ENCODE data around the gene MTHFSD.

The MTHFSD gene

DNA sequence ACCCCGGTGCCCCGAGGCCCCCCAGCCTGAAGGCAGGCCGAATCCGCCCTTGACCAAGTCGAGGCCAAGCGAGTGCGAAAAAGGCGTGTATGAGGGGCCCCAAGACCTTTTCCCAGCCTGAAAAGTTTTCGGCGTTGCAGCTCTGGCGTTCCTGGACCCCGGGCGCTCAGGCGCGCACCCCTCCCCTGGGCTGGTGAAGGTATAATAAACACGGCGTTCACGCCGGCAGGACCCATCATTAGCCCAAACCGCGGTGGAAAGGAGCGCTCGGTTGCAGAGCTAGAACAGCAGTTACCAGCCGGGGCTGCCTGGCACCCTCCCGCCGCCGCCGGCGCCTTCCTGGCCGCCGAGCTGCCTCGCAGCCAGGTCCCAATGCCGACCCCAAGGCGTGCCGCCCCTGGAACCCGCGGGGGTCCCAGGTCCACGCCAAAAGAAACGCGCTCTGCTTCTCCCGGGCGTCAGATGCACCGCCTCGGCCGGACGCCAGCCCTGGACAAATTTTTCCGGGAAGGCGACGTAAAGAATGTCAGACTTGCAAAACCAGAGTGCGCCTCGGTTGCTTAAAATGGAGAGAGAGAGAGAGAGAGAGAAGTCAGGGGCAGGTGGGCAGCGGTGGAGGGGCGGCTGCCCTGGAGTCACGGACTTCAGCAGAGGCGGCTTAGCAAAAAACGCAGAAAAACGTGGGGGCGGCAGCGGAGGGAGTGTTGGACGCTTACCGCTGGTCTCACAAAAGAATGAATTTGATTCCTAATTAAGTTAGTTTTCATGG is 56.2 kb downstream of the MTHFSD start:
- no peak for DNase-seq

DNA sequence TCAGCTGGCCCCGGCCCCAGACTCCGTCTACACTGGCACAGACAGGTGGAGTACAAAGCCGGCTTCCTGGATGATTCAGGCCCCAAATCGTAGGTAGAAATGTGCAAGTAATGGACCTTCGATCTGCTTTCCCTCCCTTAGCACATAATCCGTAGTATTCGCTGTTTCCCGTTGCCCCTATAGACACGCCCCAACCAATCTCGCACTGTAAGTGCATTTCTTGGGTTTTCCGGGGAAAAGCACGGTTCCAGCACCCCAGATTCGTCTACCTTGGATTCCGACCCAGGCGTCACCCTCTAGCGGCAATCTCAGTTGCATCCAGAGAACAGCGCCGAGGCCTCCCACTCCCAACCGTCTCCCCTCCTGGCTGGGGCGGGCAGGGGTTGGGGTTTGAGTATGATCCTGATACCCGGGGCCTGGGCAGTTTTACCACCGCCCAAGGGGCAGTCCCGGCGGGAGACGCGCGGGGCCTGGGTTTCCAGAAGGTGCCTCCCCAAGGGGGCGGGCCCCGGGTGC is 56.8 kb downstream of the MTHFSD start:
- no peak for DNase-seq

DNA sequence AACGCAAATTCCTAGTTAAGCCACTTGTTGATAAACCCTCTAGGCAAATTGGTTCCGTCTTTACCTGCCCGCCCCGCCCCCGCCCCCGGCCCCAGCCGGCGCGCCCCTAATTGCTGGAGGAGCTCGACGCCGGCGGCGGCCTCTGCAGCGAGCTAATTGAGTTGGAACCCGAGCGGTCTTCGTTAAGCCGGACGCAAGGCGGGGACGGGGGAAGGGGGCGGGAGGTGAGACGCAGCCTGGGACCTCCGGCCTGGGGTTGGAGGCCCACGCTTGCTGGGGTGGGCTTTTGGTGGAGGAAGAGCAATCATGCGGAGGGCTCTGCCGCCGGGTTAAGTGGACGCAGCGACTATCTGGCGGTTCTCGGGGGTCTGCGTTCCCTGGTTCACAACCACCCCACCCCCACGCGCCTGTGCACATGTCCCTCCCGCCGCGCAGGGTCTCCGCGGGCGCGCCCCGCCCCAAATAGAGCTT is 57.4 kb downstream of the MTHFSD start:
- DNase-seq, result no peak

DNA sequence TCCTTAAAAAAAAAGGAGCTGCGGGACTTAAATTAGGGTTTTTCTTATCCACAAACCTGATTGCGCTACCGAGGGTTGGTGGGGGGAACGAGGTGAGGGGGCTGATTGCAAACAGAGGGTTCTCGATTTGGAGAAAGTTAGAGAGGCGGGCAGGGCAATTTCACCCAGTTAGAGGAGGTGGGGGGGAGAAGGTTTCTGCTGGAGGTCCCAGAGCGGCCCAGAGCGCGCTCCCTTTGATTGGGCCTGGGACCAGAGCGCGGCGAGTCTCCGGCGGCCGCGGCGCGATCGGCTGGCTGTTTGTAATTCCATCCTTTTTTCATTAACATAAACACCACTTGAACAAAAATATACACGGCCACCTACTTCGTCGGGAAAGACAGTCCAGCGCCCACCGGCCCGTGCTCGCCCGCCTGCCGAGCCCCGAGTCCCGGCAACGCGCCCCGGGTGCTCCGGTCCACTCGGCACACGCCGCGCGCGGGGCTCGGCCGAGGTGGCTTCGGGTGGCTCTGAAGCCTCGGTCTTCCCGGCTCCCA is 58.0 kb downstream of the MTHFSD start:
- DNase-seq, result no peak

DNA sequence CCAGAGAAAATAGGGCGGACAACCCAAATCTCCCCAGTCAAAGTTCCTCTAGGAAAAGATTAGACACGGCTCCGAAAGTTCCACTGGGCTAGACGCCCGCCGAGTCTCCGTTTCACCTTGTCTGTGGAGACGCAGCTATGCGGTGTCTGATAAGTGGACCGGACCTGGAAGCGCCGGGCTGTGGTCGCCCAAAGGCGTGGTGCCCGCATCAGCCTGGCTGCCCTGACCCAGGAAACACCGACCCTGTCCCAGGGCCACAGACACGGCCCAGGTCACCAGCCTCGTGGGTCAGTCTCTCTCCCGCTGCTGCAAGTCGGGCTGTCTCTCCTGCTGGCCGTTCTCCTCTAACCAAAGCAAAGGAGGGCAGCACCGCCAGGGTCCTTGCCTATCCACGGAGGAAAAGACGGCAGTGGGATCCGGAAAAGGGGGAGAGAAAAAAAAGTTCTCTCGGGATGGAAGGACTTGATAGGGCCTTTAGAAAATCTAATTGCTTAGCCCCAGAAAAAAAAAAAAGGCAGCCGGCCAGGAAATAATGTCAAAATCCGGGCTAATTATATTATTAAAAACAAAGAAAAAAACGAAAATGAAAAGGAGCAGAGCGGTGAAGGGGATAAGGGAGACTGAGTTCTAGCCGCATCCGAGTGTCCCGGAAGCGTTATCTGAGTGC is 58.6 kb downstream of the MTHFSD start:
- DNase-seq, result no peak

DNA sequence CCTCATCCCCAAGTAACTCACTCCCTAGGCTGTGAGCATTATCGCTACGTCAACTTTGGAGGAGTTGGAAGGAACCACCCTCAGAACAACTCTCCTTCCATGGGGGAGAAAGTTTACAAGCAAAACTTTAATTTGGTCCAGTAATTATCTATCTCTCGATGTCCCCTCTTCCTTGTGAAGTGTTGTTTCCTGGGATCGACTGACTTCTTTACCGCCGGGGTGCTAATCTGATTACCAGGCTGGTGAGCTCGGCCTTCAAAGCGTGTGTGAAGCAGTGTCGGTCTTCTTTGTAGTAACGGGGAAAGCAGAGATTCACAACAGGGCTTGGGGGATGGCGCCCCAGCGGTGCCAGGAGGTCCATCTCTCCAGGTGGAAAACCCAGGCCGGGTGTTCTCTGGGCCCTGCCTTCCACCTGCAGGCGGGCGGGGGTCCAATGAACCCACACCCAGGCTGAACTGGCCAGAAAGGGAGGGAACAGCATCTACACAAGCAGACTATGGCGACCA is 59.2 kb downstream of the MTHFSD start:
- no peak for DNase-seq

DNA sequence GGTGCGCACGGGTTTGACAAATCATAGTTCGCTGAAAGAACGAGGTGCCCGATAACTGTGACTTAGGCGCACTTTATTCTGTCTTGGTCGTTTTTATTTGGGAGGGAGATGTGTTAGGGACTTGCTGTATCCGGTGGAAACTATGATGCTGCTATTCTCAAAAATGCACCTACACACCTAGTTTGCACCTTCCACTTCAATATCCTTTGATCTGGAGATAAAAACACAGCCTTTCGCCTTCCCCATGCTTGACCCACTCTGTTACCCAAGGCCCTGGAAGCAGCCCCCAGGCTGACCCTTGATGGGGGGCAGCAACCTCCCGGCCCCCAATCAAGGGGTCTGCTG is 59.7 kb downstream of the MTHFSD start:
- no peak for DNase-seq

DNA sequence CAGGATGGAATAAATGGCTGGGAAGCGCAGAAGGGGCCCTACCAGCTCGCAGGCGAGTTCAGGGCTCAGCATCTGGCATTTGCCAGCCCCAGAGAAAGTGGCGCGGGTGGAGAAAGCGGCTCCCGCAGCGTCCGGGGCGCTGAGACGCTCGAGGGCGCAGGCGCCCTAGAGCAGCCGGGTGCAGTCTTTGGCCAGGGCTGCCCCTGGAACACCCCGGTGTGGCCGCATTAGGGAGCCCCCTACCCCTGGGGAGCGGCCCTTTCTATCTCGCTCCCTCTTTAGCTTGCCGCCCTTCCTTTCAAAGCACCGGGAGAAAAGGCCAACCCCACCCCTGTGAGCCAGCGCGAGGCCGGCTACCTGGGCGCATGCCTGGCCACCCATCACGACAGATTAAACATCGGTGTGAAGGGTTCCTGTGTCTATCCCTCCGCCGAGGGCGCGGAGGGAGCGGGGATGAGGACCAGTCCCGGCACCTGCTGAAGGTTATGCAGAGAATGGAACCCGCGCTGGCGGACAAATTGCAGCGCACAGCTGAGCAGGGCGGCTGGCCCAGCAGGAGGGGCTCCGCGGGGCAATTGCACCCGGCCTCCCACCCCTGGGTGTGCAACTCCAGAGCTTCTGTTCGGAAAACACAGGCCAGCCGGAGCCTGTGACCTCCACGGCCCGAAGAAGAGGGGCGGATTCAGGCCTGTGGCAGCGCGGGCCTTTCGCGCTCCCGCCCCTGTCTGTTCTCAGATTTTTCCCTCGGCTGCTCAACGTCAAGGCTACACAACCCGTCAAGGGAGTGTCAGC is 60.3 kb downstream of the MTHFSD start:
- no peak for DNase-seq

DNA sequence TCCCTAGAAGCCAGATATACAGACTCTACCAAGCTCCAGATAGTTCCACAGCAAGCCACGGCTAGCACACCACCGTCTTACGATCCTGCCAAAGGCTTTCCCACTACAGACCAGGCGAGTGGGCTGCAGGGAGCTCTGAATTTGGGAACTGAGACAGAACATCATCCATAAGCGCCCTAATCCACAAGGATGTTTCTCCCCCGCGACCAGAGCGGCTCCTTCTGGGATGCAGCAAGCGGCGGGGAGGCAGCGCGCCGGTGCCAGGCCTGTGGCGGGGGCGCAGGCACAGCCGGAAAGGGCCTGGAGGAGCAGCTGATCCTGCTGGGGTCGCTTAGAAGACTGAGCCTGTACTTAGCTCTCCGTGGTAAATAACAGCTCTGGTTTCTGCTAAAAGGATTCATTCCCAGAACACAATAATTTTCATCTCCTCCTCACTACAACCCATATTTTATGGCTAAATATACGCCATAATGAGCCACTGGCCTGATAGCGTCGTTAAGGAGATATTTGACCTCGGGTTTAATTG is 60.9 kb downstream of the MTHFSD start:
- no peak for DNase-seq

DNA sequence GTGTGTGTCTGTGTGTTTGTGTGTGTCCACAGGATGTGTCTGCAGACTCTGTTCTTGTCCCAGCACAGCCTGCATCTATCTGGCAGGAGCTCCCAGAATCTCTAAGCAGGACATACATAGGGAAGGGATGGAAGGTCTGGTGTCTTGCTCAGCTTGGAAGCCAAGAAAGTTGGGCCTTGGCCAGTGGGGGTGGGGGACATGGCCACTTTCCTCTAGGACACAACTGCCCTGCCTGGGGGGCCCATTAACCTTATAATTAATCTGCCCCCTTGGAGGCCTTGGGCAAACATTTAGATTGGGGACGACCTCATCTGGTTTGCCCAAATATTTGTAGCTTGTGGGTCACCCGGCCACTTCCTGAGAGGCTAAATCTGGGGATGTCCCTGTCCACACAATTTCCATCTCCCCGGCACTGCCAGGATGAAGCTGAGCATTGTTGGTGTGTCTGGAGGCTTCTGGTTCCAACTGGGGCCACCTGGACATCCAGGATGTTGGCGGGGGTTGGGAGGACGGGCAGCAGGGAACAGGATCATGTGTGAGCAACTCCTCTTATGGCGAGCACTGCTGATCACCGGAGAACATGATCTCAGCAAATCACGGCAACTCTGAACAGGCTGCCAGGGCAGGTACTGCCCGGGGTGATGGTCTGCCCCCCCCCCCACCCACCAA is 61.9 kb downstream of the MTHFSD start:
- DNase-seq, result no peak

DNA sequence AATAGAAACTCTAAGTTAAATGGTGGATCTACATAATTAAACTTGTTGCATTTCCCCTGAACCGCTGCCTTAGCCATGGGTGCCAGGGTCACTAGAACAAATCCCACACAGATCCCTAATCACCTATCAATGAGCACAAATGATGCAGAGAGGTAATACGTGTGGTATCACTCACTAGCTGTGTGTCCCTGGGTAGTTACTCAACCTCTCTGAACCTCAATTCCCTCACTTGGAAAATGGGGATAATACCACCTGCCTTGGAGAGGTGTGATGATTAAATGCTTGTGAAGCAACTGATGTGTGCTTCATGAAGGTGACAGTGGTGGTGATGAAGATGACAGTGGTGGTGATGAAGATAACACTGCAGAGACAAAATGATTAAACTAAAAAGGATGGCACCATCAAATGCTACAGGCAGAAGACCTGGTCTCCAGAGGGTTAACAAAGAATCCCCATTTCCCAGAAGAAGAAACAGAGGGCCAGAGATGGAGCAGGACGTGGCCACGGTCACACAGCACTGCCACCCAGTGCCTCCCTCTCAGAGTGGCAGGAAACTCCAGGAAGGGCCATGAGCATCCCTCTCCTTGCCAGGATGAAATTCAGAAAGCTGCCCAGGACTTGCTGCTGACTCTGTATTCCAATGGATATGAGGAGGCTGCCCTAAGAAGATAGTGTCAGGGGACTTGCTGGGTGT is 62.6 kb downstream of the MTHFSD start:
- DNase-seq, result no peak

DNA sequence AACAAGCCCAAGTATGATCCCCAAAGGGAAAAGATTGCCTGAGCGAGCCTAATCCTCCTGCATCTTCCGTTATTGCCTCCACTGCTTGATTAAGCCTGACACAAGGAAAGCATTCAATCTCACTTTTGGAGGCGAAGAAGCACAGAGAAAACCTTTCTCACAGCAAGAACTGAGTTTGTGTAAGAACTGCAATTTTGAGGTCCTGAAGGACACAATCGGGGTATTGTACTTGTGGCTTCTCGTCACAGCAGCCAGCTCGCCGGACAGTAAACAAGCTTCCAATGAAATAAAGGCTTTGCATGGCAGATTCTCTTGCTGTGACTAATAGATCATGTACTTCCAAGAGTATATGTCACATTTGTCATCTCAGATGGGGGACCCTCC is 63.4 kb downstream of the MTHFSD start:
- DNase-seq, result no peak

DNA sequence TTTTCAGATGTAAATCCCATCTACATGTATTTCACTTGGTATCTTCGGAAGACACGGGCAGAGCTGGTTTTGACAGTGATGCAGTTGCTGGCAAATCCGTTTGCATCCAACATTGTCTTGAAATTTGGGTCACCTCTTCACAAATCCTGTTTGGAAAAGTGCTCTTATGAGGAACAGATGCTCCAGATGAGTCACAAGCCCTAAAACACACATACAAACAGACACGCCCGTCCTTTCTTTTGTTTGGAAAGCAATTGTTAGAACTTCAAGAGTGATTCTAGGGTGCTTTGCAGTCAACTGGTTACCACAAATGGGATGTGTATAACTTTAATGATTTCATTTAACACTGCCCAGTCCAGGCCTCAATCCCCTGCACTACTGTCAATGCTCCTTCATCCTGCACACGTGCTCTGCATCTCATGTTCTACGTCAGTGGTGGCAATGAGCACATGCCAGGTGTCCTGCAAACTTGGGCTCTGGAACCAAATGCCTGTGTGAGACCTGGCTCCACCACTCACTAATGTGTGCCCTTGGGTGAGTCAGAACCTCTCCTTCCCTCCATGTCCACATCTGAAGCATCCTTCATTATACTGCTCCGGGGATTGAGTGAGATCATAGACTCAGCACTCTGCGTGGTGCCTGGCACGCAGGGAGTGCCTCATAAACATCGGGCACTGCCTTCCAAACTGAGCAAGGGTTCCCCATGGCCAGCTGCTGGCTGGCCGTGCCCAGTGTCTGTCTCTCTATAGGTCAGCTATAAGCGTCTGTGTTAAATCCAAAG is 64.0 kb downstream of the MTHFSD start:
- no peak for DNase-seq

DNA sequence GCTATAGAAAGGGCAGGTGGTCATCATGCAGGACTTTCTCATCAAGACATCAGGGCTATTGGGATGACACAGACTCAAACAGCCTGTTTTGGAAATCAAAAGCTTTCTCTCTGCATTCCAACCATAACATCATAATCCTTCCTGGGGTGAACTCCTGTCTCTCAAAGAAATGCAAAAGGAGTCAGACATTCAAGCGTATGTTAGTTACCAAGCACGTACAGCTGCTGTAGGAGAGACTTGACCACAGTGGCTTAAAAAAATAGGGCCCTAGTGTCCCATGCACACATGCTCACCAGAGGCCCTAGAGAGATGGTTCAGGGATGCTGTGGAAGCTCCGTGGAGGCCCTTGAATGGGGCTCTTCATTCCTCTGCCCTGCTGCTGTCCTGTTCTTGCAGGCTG is 69.3 kb downstream of the MTHFSD start:
- no peak for DNase-seq

DNA sequence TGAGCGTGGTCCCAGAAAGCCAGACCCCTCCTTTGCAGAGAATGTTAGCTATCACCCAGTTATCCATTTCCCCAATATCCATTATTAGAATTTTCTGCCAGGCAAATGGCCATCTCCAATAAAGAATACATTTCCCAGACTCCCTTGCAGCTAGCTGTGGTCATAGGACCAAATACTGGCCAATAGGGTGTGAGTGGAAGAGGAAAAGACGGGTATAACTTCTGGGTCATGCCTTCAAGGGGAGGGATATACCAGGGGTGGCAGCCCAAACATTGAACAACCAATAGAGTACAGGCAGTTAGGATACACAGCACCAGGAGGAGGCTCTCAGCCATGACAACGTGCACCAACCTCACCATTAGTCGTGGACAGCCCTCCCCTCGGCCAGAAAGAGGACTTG is 70.8 kb downstream of the MTHFSD start:
- no peak for DNase-seq

DNA sequence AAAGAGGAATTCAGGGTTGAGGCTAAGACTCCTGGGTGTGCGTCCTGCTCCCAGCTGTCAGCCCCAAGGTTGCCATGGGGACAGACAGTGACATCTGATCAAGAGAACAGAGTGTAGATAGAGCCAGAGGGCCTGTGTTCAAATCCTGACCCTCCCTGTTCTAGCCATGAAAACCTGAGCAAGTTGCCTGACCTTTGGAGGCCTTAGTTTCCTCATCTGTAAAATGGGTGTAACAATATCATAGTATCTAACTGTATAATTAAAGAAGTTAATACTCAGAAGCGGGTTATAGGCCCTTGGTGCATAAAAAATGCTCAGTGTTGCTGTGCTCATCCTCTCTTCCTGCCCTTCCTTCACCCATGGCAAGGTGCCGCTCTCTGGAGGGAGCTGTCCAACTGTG is 73.4 kb downstream of the MTHFSD start:
- no peak for DNase-seq

DNA sequence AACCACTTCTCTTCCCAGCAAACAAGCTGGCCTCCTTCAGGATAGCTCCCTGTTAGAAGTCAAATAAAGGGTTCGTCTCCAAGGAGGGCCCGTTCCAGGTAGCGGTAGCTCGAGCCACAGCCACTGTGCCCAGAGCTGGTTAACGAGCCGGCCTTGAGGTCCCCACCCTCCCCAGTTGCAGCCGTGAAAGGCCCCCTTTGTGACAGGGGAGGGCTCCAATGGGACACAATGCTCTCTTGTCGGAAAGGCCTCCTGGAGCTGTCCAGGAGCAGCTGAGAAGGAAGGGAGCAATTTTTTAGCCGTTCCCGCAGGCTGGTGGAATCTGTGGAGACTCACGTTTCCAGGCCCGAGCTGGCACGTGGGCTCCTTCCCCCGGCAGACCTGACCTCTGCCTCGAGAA is 74.6 kb downstream of the MTHFSD start:
- no peak for DNase-seq

Measured in NCI-H1694 treated with DMSO at 0.1 percent for 48 hours (cell line).